ENCODE data around the gene GNL1. TPM values are rescaled to one million over a fixed set of nuclear protein-coding genes. Genes with fewer than 3 reads are reported as not detected.

The GNL1 gene
- total RNA-seq, 1 donor from 2014 or later, result 61.5 TPM

DNA sequence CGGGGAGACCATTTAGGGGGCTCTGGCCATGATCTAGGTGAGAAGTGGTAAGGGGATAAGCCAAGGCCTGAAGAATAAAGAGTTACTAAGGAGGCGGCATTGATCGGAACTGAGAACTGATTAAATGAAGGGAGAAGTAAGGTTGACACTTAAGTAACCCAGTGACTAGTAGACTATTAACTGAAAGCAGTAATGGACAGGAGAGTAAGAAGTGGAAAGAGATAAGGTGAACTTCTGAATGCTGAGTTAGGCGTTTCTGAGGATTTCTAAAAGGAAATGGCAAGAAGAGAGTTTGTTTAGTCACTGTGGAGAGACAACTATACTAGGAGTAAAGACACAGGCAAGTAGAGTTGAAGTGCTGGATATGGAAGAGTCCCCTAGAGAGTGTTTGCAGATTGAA lies 16.8 kb upstream of the GNL1 start:
- Mint-ChIP-seq H3K36me3 (ENCODE audit: low read depth) (peaks cover 13% of the 10 kb centered on the region), H3K4me3 (ENCODE audit: unreplicated experiment) (no peak overlapping the region), H3K27me3 (ENCODE audit: low read depth) (no peaks in the 10 kb centered on the region), H3K27ac (ENCODE audit: unreplicated experiment) (peak overlapping the region; percentile 9), H3K9me3 (ENCODE audit: low read depth) (no peaks in the 10 kb centered on the region), H3K4me1 (ENCODE audit: low read depth) (peaks cover 40% of the 10 kb centered on the region)
- no peak for TF ChIP-seq CTCF (IDR thresholded peaks at IDR 0.05)
- no peak for DNase-seq (ENCODE audit: low spot score)

GRCh38 chr6:30572148-30572547 lies 15.9 kb upstream of the GNL1 start:
- TF ChIP-seq CTCF (IDR thresholded peaks at IDR 0.05), result no peak
- Mint-ChIP-seq H3K27ac (ENCODE audit: unreplicated experiment) (peak overlapping the region; percentile 100), H3K9me3 (ENCODE audit: low read depth) (no peaks in the 10 kb centered on the region), H3K4me1 (ENCODE audit: low read depth) (peaks cover 40% of the 10 kb centered on the region), H3K36me3 (ENCODE audit: low read depth) (peaks cover 4% of the 10 kb centered on the region), H3K4me3 (ENCODE audit: unreplicated experiment) (peak overlapping the region; percentile 99), H3K27me3 (ENCODE audit: low read depth) (no peaks in the 10 kb centered on the region)
- DNase-seq (ENCODE audit: low spot score), result no peak

DNA sequence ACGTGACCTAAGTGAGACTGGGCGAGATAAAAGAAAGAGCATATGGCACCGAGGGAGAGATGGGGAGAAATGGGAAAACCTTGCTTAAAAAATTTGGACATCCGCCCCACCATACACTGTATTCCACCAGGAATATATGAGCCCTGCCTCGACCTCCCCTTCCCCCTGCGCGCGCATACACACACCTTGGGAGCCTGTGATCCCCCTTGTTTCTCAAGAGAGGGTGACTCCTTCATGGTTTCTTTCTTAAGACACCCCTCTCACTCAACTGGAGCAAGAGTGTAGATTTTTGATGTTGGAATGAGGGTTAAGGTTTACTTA lies 15.4 kb upstream of the GNL1 start:
- Mint-ChIP-seq H3K4me1 (ENCODE audit: low read depth) (peaks cover 40% of the 10 kb centered on the region), H3K9me3 (ENCODE audit: low read depth) (no peaks in the 10 kb centered on the region), H3K27ac (ENCODE audit: unreplicated experiment) (peak overlapping the region; percentile 100), H3K36me3 (ENCODE audit: low read depth) (peaks cover 3% of the 10 kb centered on the region), H3K27me3 (ENCODE audit: low read depth) (no peaks in the 10 kb centered on the region), H3K4me3 (ENCODE audit: unreplicated experiment) (peak overlapping the region; percentile 99)
- no peak for TF ChIP-seq CTCF (IDR thresholded peaks at IDR 0.05)
- no peak for DNase-seq (ENCODE audit: low spot score)

DNA sequence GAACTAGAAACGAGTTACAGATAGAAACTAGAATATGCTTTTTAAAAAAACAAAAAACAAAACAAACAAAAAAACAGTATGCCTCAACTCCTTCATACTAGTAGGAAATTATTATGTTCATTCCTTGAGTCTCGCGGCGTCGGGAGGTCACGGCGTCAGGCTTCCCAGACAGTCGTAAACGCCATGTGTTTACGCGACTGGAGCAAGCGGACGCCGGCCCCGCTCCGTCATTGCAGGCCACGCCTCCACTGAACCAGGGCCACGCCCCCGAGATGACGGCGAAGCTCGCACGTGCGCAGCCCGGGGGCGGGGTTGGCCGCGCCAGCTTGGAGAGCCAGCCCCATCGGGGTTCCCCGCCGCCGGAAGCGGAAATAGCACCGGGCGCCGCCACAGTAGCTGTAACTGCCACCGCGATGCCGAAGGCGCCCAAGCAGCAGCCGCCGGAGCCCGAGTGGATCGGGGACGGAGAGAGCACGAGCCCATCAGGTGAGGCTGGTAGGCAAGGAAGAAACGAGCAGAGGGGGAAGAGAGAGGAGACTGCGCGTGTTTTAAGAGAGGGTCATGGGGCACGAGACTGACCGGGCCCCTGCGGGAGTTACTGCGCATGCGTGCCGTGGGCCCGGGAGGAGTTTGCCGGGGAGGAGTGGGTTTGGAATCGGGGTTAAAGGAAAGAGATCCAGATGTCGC lies 14.9 kb upstream of the GNL1 start, which contains the start of gene ABCF1:
ABCF1 (plus strand) TSS at position 368 of the 687 bp plus-strand sequence; CDS start at position 414, 46 bp downstream.
- Mint-ChIP-seq H3K9me3 (ENCODE audit: low read depth) (no peaks in the 10 kb centered on the region), H3K27ac (ENCODE audit: unreplicated experiment) (peak within 1 kb of the TSS; percentile 100), H3K27me3 (ENCODE audit: low read depth) (no peaks in the 10 kb centered on the region), H3K36me3 (ENCODE audit: low read depth) (no peaks in the 10 kb centered on the region), H3K4me1 (ENCODE audit: low read depth) (peaks cover 40% of the 10 kb centered on the region), H3K4me3 (ENCODE audit: unreplicated experiment) (peak within 1 kb of the TSS; percentile 99)
- peak; percentile 99 for DNase-seq (ENCODE audit: low spot score)
- TF ChIP-seq CTCF (IDR thresholded peaks at IDR 0.05), result no peak

GRCh38 chr6:30570740-30571074 lies 14.4 kb upstream of the GNL1 start:
- Mint-ChIP-seq H3K36me3 (ENCODE audit: low read depth) (no peaks in the 10 kb centered on the region), H3K4me3 (ENCODE audit: unreplicated experiment) (peak overlapping the region; percentile 99), H3K27me3 (ENCODE audit: low read depth) (no peaks in the 10 kb centered on the region), H3K9me3 (ENCODE audit: low read depth) (no peaks in the 10 kb centered on the region), H3K27ac (ENCODE audit: unreplicated experiment) (peak overlapping the region; percentile 100), H3K4me1 (ENCODE audit: low read depth) (peaks cover 40% of the 10 kb centered on the region)
- no peak for TF ChIP-seq CTCF (IDR thresholded peaks at IDR 0.05)
- DNase-seq (ENCODE audit: low spot score), result no peak

Data from chondrocyte (in vitro differentiated cells).